CD8-positive, alpha-beta memory T cell (primary cell): ENCODE data around the gene CD81. TPM values are rescaled to one million over a fixed set of nuclear protein-coding genes. Genes with fewer than 3 reads are reported as not detected.

Experiments
- CTCF ChIA-PET: fragments of 350-600 bp; sonication (Branson Sonifier 250); formaldehyde crosslinking; loops from one replicate; lab custom pipeline; 2021; ENCODE audit warnings: antibody characterized with exemption; lab: Charles Lee
- POLR2A ChIA-PET: fragments of 350-600 bp; sonication (Branson Sonifier 250); formaldehyde crosslinking; loops from one replicate; lab custom pipeline; 2021; ENCODE audit warnings: antibody characterized with exemption; lab: Charles Lee
- DNase-seq, 5 donors: peaks; one replicate each; pipeline versions ENCODE4 v3.0.0 to v3.0.0-alpha.2; 2020 to 2022; ENCODE audit warnings: mixed read lengths in 1 of 5
- H3K27ac ChIP-seq: one replicate; pipeline ENCODE4 v1.7.0; 2013; ENCODE audit warnings: low read depth, mild to moderate bottlenecking, low read length, moderate library complexity
- H3K27me3 ChIP-seq: 2 replicates; pipeline ENCODE4 v1.7.0; 2013; ENCODE audit warnings: low read length, mild to moderate bottlenecking; ENCODE audit not compliant: insufficient read depth, poor library complexity, severe bottlenecking
- H3K36me3 ChIP-seq: 2 replicates; pipeline ENCODE4 v1.7.0; 2013; ENCODE audit warnings: mild to moderate bottlenecking, low read length, moderate library complexity; ENCODE audit not compliant: insufficient read depth
- H3K4me1 ChIP-seq: 2 replicates; pipeline ENCODE4 v1.7.0; 2013; ENCODE audit warnings: mild to moderate bottlenecking, low read length, moderate library complexity; ENCODE audit not compliant: insufficient read depth
- H3K4me3 ChIP-seq: 2 replicates; pipeline ENCODE4 v1.7.0; 2013; ENCODE audit warnings: mild to moderate bottlenecking, low read length
- H3K9me3 ChIP-seq: 2 replicates; pipeline ENCODE4 v1.7.0; 2013; ENCODE audit warnings: mild to moderate bottlenecking, low read length
- H3K27ac Mint-ChIP-seq, 8 donors: one replicate each; pipeline ENCODE4 v1.8.0; 2020 to 2021; ENCODE audit warnings: mixed read lengths in 8 of 8, mild to moderate bottlenecking in 6 of 8, inconsistent platforms in 3 of 8, moderate library complexity in 3 of 8
- H3K27me3 Mint-ChIP-seq, 2 donors: one replicate each; pipeline ENCODE4 v1.8.0; 2020 to 2021; ENCODE audit warnings: mixed read lengths in 2 of 2, mild to moderate bottlenecking in 1 of 2, moderate library complexity in 1 of 2
- H3K36me3 Mint-ChIP-seq, 3 donors: one replicate each; pipeline ENCODE4 v1.8.0; 2020 to 2021; ENCODE audit warnings: mixed read lengths in 3 of 3, inconsistent platforms in 1 of 3, mild to moderate bottlenecking in 1 of 3
- H3K4me1 Mint-ChIP-seq, 3 donors: one replicate each; pipeline ENCODE4 v1.8.0; 2020 to 2021; ENCODE audit warnings: mixed read lengths in 3 of 3, inconsistent platforms in 1 of 3, mild to moderate bottlenecking in 1 of 3
- H3K4me3 Mint-ChIP-seq, 7 donors: one replicate each; pipeline ENCODE4 v1.8.0; 2020 to 2021; ENCODE audit warnings: mixed read lengths in 7 of 7, mild to moderate bottlenecking in 6 of 7, moderate library complexity in 4 of 7, inconsistent platforms in 2 of 7
- H3K9me3 Mint-ChIP-seq, 5 donors: one replicate each; pipeline ENCODE4 v1.8.0; 2020 to 2022; ENCODE audit warnings: mixed read lengths in 5 of 5, mild to moderate bottlenecking in 3 of 5, moderate library complexity in 2 of 5, inconsistent platforms in 1 of 5
- polyA plus RNA-seq: library from polyadenylated mRNA; unstranded; fragments of 300-500 nt; fragmentation: Illumina TruSeq; gene quantifications from one replicate; pipeline ENCODE4 v1.2.3, GENCODE V29; 2021
- total RNA-seq, 2 experiments: library from RNA; stranded (reverse); gene quantifications; one replicate each; pipeline ENCODE4 v1.2.3, GENCODE V29; 2021

The CD81 gene
- total and polyA plus RNA-seq, 3 experiments from 2014 or later = 107 to 189 (median 176) TPM

GRCh38 chr11:2400762-2401435 lies 23.8 kb downstream of the CD81 start:
- H3K36me3 ChIP-seq = no peaks in the 10 kb centered on the region
- peaks cover 0 to 3% of the 10 kb centered on the region in 2 donors for H3K27me3 Mint-ChIP-seq
- POLR2A ChIA-PET = interaction anchor here (0.7 to 2.6 kb wide), 10 partner anchors 14 to 153 kb away, joined by 3 to 26 read pairs (median 6); partner anchors contain the start of genes C11orf21, CD81 and TSPAN32
- H3K27ac ChIP-seq = peak overlapping the region; percentile 81
- H3K4me1 Mint-ChIP-seq = peaks cover 10 to 34% (median 15%) of the 10 kb centered on the region in 3 donors
- peak overlapping the region; percentile 89 for H3K4me3 ChIP-seq
- H3K4me3 Mint-ChIP-seq = peak overlapping the region; percentile 88 to 99 (median 91)
- CTCF ChIA-PET = interaction anchor here (0.7 to 6.4 kb wide), 17 partner anchors 9 to 487 kb away, joined by 3 to 53 read pairs (median 4); partner anchors contain the start of genes C11orf21, CD81 and TSPAN32
- H3K27me3 ChIP-seq = no peaks in the 10 kb centered on the region
- no peaks in the 10 kb centered on the region for H3K9me3 Mint-ChIP-seq
- H3K27ac Mint-ChIP-seq = peak overlapping the region; percentile 41 to 98 (median 94)
- H3K36me3 Mint-ChIP-seq = peaks cover 0 to 56% (median 0%) of the 10 kb centered on the region in 3 donors
- H3K9me3 ChIP-seq = no peaks in the 10 kb centered on the region
- no peak for DNase-seq
- H3K4me1 ChIP-seq = peaks cover 24% of the 10 kb centered on the region

- H3K4me3 Mint-ChIP-seq = peak overlapping the region; percentile 88 to 99 (median 91)
- no peaks in the 10 kb centered on the region for H3K27me3 ChIP-seq
- CTCF ChIA-PET = interaction anchor here (1.1 to 6.4 kb wide), 5 partner anchors 8 to 207 kb away, joined by 4 to 53 read pairs (median 5); no protein-coding TSS in a partner anchor
- peaks cover 0 to 3% of the 10 kb centered on the region in 2 donors for H3K27me3 Mint-ChIP-seq
- H3K4me1 Mint-ChIP-seq = peaks cover 10 to 34% (median 15%) of the 10 kb centered on the region in 3 donors
- peak overlapping the region; percentile 89 for H3K4me3 ChIP-seq
- DNase-seq = no peak
- H3K27ac ChIP-seq = peak overlapping the region; percentile 81
- no peaks in the 10 kb centered on the region for H3K9me3 Mint-ChIP-seq
- H3K4me1 ChIP-seq = peaks cover 24% of the 10 kb centered on the region
- POLR2A ChIA-PET = interaction anchor here (1.1 to 2.6 kb wide), 3 partner anchors 19 to 99 kb away, joined by 5 to 26 read pairs (median 5); partner anchors contain the start of gene CD81
- H3K27ac Mint-ChIP-seq = peak overlapping the region in 7 of 8 donors; percentile 21 to 98 (median 82)
- H3K36me3 ChIP-seq = no peaks in the 10 kb centered on the region
- H3K9me3 ChIP-seq = no peaks in the 10 kb centered on the region
- peaks cover 0 to 50% (median 0%) of the 10 kb centered on the region in 3 donors for H3K36me3 Mint-ChIP-seq
These were observed 24.4 kb downstream of the CD81 start for GRCh38 chr11:2401436-2401984.

DNA sequence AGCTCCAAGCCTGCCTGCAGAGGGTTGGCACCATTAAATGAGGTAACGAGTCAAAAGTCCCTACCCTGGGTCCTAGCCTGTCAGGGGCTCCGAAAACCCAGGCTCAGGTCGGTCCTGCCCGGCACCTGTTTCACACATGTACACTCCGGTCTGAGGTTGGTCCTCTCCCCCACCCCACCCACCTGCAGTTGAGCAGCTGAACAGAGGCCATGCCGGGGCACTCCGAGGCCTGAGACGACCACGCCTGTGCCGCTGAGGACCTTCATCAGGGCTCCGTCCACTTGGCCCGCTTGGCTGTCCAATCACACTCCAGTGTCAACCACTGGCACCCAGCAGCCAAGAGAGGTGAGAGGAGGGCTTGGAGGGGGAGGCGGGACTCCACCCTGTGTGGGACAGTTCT lies 25.0 kb downstream of the CD81 start:
- H3K4me3 ChIP-seq = no peak overlapping the region
- H3K27ac Mint-ChIP-seq = peak overlapping the region in 3 of 8 donors; percentile 21 to 97 (median 70)

DNA sequence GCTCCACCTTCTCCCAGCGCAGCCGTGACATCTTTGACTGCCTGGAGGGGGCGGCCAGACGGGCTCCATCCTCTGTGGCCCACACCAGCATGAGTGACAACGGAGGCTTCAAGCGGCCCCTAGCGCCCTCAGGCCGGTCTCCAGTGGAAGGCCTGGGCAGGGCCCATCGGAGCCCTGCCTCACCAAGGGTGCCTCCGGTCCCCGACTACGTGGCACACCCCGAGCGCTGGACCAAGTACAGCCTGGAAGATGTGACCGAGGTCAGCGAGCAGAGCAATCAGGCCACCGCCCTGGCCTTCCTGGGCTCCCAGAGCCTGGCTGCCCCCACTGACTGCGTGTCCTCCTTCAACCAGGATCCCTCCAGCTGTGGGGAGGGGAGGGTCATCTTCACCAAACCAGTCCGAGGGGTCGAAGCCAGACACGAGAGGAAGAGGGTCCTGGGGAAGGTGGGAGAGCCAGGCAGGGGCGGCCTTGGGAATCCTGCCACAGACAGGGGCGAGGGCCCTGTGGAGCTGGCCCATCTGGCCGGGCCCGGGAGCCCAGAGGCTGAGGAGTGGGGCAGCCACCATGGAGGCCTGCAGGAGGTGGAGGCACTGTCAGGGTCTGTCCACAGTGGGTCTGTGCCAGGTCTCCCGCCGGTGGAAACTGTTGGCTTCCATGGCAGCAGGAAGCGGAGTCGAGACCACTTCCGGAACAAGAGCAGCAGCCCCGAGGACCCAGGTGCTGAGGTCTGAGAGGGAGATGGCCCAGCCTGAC lies 26.0 kb downstream of the CD81 start:
- H3K36me3 ChIP-seq = no peaks in the 10 kb centered on the region
- Mint-ChIP-seq H3K9me3 (no peaks in the 10 kb centered on the region), H3K27ac (no peak overlapping the region), H3K36me3 (peaks cover 0 to 37% (median 0%) of the 10 kb centered on the region in 3 donors), H3K4me3 (peak overlapping the region in 5 of 7 donors; percentile 61 to 99 (median 67)), H3K27me3 (peaks cover 0 to 3% of the 10 kb centered on the region in 2 donors), H3K4me1 (peaks cover 10 to 34% (median 15%) of the 10 kb centered on the region in 3 donors)
- ChIA-PET CTCF (interaction anchor here (1.1 to 6.4 kb wide), 4 partner anchors 18 to 209 kb away, joined by 4 to 53 read pairs (median 4); no protein-coding TSS in a partner anchor), POLR2A (no interaction called here)
- no peak overlapping the region for H3K4me3 ChIP-seq
- no peaks in the 10 kb centered on the region for H3K9me3 ChIP-seq
- H3K27me3 ChIP-seq = no peaks in the 10 kb centered on the region
- no peak for DNase-seq
- peaks cover 24% of the 10 kb centered on the region for H3K4me1 ChIP-seq
- H3K27ac ChIP-seq = no peak overlapping the region

More for the DNA sequence above, 25.0 kb downstream of the CD81 start:
- DNase-seq = no peak
- no peaks in the 10 kb centered on the region for H3K36me3 ChIP-seq
- peaks cover 0 to 3% of the 10 kb centered on the region in 2 donors for H3K27me3 Mint-ChIP-seq
- ChIA-PET POLR2A (interaction anchor here (1.1 kb wide), 1 partner anchor 20 kb away, joined by 5 read pairs; no protein-coding TSS in a partner anchor), CTCF (interaction anchor here (1.1 to 6.4 kb wide), 4 partner anchors 18 to 131 kb away, joined by 4 to 53 read pairs (median 11); no protein-coding TSS in a partner anchor)
- peak overlapping the region; percentile 62 to 99 (median 90) for H3K4me3 Mint-ChIP-seq
- H3K9me3 ChIP-seq = no peaks in the 10 kb centered on the region
- peaks cover 24% of the 10 kb centered on the region for H3K4me1 ChIP-seq
- H3K27me3 ChIP-seq = no peaks in the 10 kb centered on the region
- H3K27ac ChIP-seq = no peak overlapping the region
- peaks cover 10 to 34% (median 15%) of the 10 kb centered on the region in 3 donors for H3K4me1 Mint-ChIP-seq
- no peaks in the 10 kb centered on the region for H3K9me3 Mint-ChIP-seq
- H3K36me3 Mint-ChIP-seq = peaks cover 0 to 44% (median 0%) of the 10 kb centered on the region in 3 donors

- Mint-ChIP-seq H3K4me3 (no peak overlapping the region), H3K4me1 (peaks cover 6 to 27% (median 13%) of the 10 kb centered on the region in 3 donors), H3K27me3 (peaks cover 0 to 3% of the 10 kb centered on the region in 2 donors), H3K36me3 (peaks cover 0 to 37% (median 0%) of the 10 kb centered on the region in 3 donors), H3K9me3 (no peaks in the 10 kb centered on the region), H3K27ac (peak overlapping the region in 2 of 8 donors; percentile 9 to 77)
- no peaks in the 10 kb centered on the region for H3K36me3 ChIP-seq
- no peaks in the 10 kb centered on the region for H3K9me3 ChIP-seq
- no peaks in the 10 kb centered on the region for H3K27me3 ChIP-seq
- ChIA-PET CTCF (interaction anchor here (0.7 to 1.1 kb wide), 2 partner anchors 15 to 100 kb away, joined by 3 read pairs; no protein-coding TSS in a partner anchor), POLR2A (no interaction called here)
- DNase-seq = no peak
- no peak overlapping the region for H3K4me3 ChIP-seq
- H3K4me1 ChIP-seq = peaks cover 14% of the 10 kb centered on the region
- H3K27ac ChIP-seq = no peak overlapping the region
These were observed 27.7 kb downstream of the CD81 start for GRCh38 chr11:2404735-2405196.

DNA sequence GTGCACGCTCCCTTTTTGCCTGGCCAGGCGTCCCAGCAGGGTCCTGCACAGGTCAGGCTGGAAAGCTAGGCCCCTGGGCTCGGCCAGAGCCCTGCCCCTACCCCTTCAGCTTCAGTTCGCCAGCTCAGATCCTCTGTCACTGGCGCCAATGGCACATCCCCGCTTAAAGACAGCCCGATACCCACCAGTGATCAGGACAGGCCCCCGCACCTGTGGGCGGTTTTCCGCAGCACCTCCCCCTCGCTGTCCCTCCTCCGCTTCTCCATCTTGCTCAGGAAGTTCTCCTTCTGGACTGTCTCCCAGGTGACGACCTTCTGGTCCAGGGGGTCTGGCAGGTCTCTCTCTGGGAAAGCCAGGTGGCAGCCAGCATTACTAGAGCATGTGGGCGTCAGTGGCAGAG lies 29.3 kb downstream of the CD81 start:
- no peaks in the 10 kb centered on the region for H3K27me3 Mint-ChIP-seq
- no peak overlapping the region for H3K4me3 ChIP-seq
- no peaks in the 10 kb centered on the region for H3K27me3 ChIP-seq
- peaks cover 7% of the 10 kb centered on the region for H3K4me1 ChIP-seq
- ChIA-PET CTCF (interaction anchor here (0.7 to 2.8 kb wide), 2 partner anchors 13 to 101 kb away, joined by 4 to 9 read pairs; no protein-coding TSS in a partner anchor), POLR2A (no interaction called here)
- no peaks in the 10 kb centered on the region for H3K9me3 ChIP-seq
- H3K4me3 Mint-ChIP-seq = peak overlapping the region in 1 of 7 donors; percentile 67
- H3K27ac Mint-ChIP-seq = no peak overlapping the region
- no peaks in the 10 kb centered on the region for H3K9me3 Mint-ChIP-seq
- no peak for DNase-seq
- peaks cover 3 to 16% (median 8%) of the 10 kb centered on the region in 3 donors for H3K4me1 Mint-ChIP-seq
- no peaks in the 10 kb centered on the region for H3K36me3 ChIP-seq
- H3K27ac ChIP-seq = no peak overlapping the region
- peaks cover 0 to 28% (median 0%) of the 10 kb centered on the region in 3 donors for H3K36me3 Mint-ChIP-seq

GRCh38 chr11:2406878-2407410 lies 29.8 kb downstream of the CD81 start:
- DNase-seq = no peak
- H3K9me3 Mint-ChIP-seq = no peaks in the 10 kb centered on the region
- H3K27me3 Mint-ChIP-seq = no peaks in the 10 kb centered on the region
- H3K36me3 Mint-ChIP-seq = peaks cover 0 to 28% (median 0%) of the 10 kb centered on the region in 3 donors
- H3K27ac ChIP-seq = no peak overlapping the region
- H3K4me1 Mint-ChIP-seq = peaks cover 0 to 11% (median 7%) of the 10 kb centered on the region in 3 donors
- peak overlapping the region in 1 of 7 donors; percentile 67 for H3K4me3 Mint-ChIP-seq
- H3K27me3 ChIP-seq = no peaks in the 10 kb centered on the region
- CTCF ChIA-PET = interaction anchor here (0.7 to 2.8 kb wide), 2 partner anchors 12 to 101 kb away, joined by 4 to 9 read pairs; no protein-coding TSS in a partner anchor
- H3K36me3 ChIP-seq = no peaks in the 10 kb centered on the region
- peaks cover 2% of the 10 kb centered on the region for H3K4me1 ChIP-seq
- no peaks in the 10 kb centered on the region for H3K9me3 ChIP-seq
- H3K4me3 ChIP-seq = no peak overlapping the region
- POLR2A ChIA-PET = no interaction called here
- H3K27ac Mint-ChIP-seq = no peak overlapping the region
